ENCODE measurements around the gene C4orf17.
"Not testable (repeated sequence)": the region's sequence is repeated elsewhere in the genome, so short reads cannot be mapped to it uniquely, and the experiment has no call there.

The C4orf17 gene

DNA sequence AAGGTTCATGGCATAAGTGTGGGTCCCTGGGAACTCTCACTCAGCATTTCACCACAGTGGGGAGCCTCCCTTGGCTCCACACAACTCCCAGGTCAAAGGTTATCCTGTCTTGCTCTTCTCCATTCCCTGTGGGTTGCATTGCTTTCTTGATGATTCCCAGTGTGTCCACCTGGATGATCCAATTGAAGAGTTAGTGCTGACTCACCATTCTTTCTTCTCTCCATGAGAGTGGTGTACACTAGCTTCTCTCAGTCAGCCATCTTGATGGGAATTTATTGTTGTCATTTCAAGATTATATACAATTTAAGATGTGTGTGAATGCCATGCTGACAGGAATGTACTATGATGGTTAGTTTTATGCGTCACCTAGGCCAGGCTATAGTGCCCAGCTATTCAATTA lies 25.6 kb upstream of the C4orf17 start:
- Histone ChIP-seq H2AFZ (ENCODE audit: low read length) (no peak overlapping the region), H3K9me2 (replicated peaks; ENCODE audit: low read depth, low read length) (no peaks in the 10 kb centered on the region), H4K20me1 (ENCODE audit: insufficient read depth, low read length, poor library complexity, severe bottlenecking) (no peaks in the 10 kb centered on the region), H3K36me3 (ENCODE audit: insufficient read depth, low read length) (no peaks in the 10 kb centered on the region), H3K4me3 (ENCODE audit: low read length, poor library complexity, severe bottlenecking) (no peak overlapping the region), H3F3A (ENCODE audit: low read depth) (no peaks in the 10 kb centered on the region), H3K4me1 (ENCODE audit: insufficient read depth, low read length, poor library complexity, severe bottlenecking) (no peaks in the 10 kb centered on the region), H3K9ac (ENCODE audit: low read depth, low read length, poor library complexity, severe bottlenecking) (no peak overlapping the region), H3K79me2 (ENCODE audit: insufficient read depth, low read length) (no peaks in the 10 kb centered on the region), H3K4me2 (ENCODE audit: low read depth, low read length, poor library complexity, severe bottlenecking) (no peak overlapping the region), H3K27me3 (ENCODE audit: insufficient read depth, low read length, poor library complexity, severe bottlenecking) (no peaks in the 10 kb centered on the region), H3K9me3 (ENCODE audit: insufficient read depth, low read depth, low read length) (peaks cover 22% of the 10 kb centered on the region)
- TF ChIP-seq, protein P1, sequence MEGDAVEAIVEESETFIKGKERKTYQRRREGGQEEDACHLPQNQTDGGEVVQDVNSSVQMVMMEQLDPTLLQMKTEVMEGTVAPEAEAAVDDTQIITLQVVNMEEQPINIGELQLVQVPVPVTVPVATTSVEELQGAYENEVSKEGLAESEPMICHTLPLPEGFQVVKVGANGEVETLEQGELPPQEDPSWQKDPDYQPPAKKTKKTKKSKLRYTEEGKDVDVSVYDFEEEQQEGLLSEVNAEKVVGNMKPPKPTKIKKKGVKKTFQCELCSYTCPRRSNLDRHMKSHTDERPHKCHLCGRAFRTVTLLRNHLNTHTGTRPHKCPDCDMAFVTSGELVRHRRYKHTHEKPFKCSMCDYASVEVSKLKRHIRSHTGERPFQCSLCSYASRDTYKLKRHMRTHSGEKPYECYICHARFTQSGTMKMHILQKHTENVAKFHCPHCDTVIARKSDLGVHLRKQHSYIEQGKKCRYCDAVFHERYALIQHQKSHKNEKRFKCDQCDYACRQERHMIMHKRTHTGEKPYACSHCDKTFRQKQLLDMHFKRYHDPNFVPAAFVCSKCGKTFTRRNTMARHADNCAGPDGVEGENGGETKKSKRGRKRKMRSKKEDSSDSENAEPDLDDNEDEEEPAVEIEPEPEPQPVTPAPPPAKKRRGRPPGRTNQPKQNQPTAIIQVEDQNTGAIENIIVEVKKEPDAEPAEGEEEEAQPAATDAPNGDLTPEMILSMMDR (conservative IDR thresholded peaks at IDR 0.05; ENCODE audit: low read length), result no peak
- TF ChIP-seq EZH2phosphoT487 (IDR thresholded peaks at IDR 0.05; ENCODE audit: borderline replicate concordance), result no peak

DNA sequence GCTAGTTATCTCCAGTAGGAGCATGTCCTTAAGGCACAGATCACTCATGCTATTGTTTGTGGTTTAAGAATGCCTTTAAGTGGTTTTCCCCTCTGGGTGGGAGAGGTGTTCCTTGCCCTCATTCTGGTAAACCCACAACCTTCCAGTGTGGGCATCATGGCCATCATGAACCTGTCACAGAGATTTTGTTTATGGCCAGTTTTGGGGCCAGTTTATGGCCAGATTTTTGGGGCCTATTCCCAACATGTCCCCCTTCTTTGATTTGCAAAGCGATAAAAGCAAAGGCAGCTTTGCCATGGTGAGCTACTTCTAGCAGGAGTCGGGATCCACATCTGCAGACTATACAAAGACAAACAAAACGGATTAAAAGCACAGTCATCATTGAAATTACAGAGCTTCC lies 24.2 kb upstream of the C4orf17 start:
- H2AFZ ChIP-seq (ENCODE audit: low read length); H3K36me3 ChIP-seq (ENCODE audit: insufficient read depth, low read length); H3K4me3 ChIP-seq (ENCODE audit: low read length, poor library complexity, severe bottlenecking); H3K9ac ChIP-seq (ENCODE audit: low read depth, low read length, poor library complexity, severe bottlenecking); H3K4me1 ChIP-seq (ENCODE audit: insufficient read depth, low read length, poor library complexity, severe bottlenecking); H3K9me2 ChIP-seq (replicated peaks; ENCODE audit: low read depth, low read length); H3F3A ChIP-seq (ENCODE audit: low read depth); H3K79me2 ChIP-seq (ENCODE audit: insufficient read depth, low read length); H3K27me3 ChIP-seq (ENCODE audit: insufficient read depth, low read length, poor library complexity, severe bottlenecking); H4K20me1 ChIP-seq (ENCODE audit: insufficient read depth, low read length, poor library complexity, severe bottlenecking); H3K4me2 ChIP-seq (ENCODE audit: low read depth, low read length, poor library complexity, severe bottlenecking): not testable (repeated sequence)
- H3K9me3 ChIP-seq (ENCODE audit: insufficient read depth, low read depth, low read length), result peaks cover 22% of the 10 kb centered on the region

DNA sequence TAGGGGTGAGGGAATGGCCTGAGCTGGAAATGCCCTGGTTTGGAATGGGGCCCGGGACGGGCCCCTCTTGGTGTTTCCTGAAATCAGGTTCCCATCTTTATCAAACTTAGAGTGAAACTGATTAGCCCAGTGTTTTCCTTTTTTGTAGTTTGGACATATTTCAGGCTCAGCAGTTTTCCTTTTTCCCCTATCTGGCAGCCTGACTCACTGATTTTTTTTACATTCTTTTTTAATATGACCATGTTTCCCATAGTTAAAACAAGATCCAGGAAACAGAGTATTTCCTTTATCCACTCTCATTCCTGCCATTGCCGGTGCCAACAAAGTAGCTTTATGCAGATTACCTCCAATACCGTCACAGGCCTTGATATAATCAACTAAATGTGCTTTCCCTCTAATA lies 20.5 kb upstream of the C4orf17 start:
- no peaks in the 10 kb centered on the region for H3F3A ChIP-seq (ENCODE audit: low read depth)

More for the DNA sequence above, 20.5 kb upstream of the C4orf17 start:
- no peaks in the 10 kb centered on the region for H3K4me1 ChIP-seq (ENCODE audit: insufficient read depth, low read length, poor library complexity, severe bottlenecking)
- H3K9me3 ChIP-seq (ENCODE audit: insufficient read depth, low read depth, low read length), result peaks cover 15% of the 10 kb centered on the region
- no peaks in the 10 kb centered on the region for H3K36me3 ChIP-seq (ENCODE audit: insufficient read depth, low read length)
- no peak overlapping the region for H3K4me3 ChIP-seq (ENCODE audit: low read length, poor library complexity, severe bottlenecking)
- H3K79me2 ChIP-seq (ENCODE audit: insufficient read depth, low read length), result no peaks in the 10 kb centered on the region
- H4K20me1 ChIP-seq (ENCODE audit: insufficient read depth, low read length, poor library complexity, severe bottlenecking), result no peaks in the 10 kb centered on the region
- H2AFZ ChIP-seq (ENCODE audit: low read length), result no peak overlapping the region
- H3K4me2 ChIP-seq (ENCODE audit: low read depth, low read length, poor library complexity, severe bottlenecking), result no peak overlapping the region
- H3K9me2 ChIP-seq (replicated peaks; ENCODE audit: low read depth, low read length), result no peaks in the 10 kb centered on the region
- no peak overlapping the region for H3K9ac ChIP-seq (ENCODE audit: low read depth, low read length, poor library complexity, severe bottlenecking)
- TF ChIP-seq, protein P1 (conservative IDR thresholded peaks at IDR 0.05; ENCODE audit: low read length), result no peak
- TF ChIP-seq EZH2phosphoT487 (IDR thresholded peaks at IDR 0.05; ENCODE audit: borderline replicate concordance), result no peak
- no peaks in the 10 kb centered on the region for H3K27me3 ChIP-seq (ENCODE audit: insufficient read depth, low read length, poor library complexity, severe bottlenecking)
